H1 (cell line): ENCODE results near the gene MTCL3.

Source experiments
- CTCF ChIA-PET: fragments of 300-600 bp; sonication (Branson Sonifier 250); formaldehyde crosslinking; loops from one replicate; lab custom pipeline; 2021; ENCODE audit not compliant: partially characterized antibody; lab: Charles Lee
- POLR2A ChIA-PET: fragments of 300-600 bp; sonication (Branson Sonifier 250); formaldehyde crosslinking; loops from one replicate; lab custom pipeline; 2021; ENCODE audit warnings: inconsistent platforms; ENCODE audit not compliant: partially characterized antibody; lab: Charles Lee
- DNase-seq, 2 experiments: peaks; one replicate each; pipeline versions ENCODE4 v3.0.0 to v3.0.0-alpha.2; 2010 to 2022; ENCODE audit warnings: low spot score in 2 of 2, low read depth in 1 of 2, mixed read lengths in 1 of 2
- FAIRE-seq: peaks from 2 replicates; lab custom pipeline; 2011; peaks lifted over from hg19 to GRCh38; lab: Jason Lieb, UNC
- H2AFZ ChIP-seq: 2 replicates; pipeline ENCODE4 v1.8.1; 2012; ENCODE audit warnings: low read length, inconsistent platforms
- H2AK5ac ChIP-seq: 2 replicates; pipeline ENCODE4 v1.6.1; 2013; ENCODE audit warnings: low read depth, low read length
- H2BK120ac ChIP-seq: replicated peaks from 2 replicates; pipeline ENCODE3; 2013; ENCODE audit warnings: low read depth, low read length, inconsistent platforms
- H2BK12ac ChIP-seq: 2 replicates; pipeline ENCODE4 v1.6.1; 2013; ENCODE audit warnings: low read depth, low read length
- H2BK15ac ChIP-seq: 2 replicates; pipeline ENCODE4 v1.6.1; 2013; ENCODE audit warnings: low read length
- H2BK20ac ChIP-seq: 2 replicates; pipeline ENCODE4 v1.6.1; 2013; ENCODE audit warnings: low read length
- H2BK5ac ChIP-seq: 2 replicates; pipeline ENCODE4 v1.6.1; 2013; ENCODE audit warnings: low read depth, low read length
- H3K14ac ChIP-seq: 2 replicates; pipeline ENCODE4 v1.6.1; 2013; ENCODE audit warnings: inconsistent platforms; ENCODE audit not compliant: insufficient read length
- H3K18ac ChIP-seq: 2 replicates; pipeline ENCODE4 v1.6.1; 2013; ENCODE audit warnings: low read length; ENCODE audit errors: extremely low read depth
- H3K23ac ChIP-seq: 2 replicates; pipeline ENCODE4 v1.6.1; 2013; ENCODE audit warnings: inconsistent platforms; ENCODE audit not compliant: insufficient read length
- H3K23me2 ChIP-seq: 2 replicates; pipeline ENCODE4 v1.6.1; 2013; ENCODE audit warnings: low read depth, low read length
- H3K27ac ChIP-seq: 2 replicates; pipeline ENCODE4 v1.6.1; 2011; ENCODE audit warnings: low read depth, low read length, inconsistent platforms
- H3K27me3 ChIP-seq, 4 experiments: replicated peaks in 1 of 4; 1 replicate in 1 of 4; 2 replicates in 3 of 4; pipeline versions ENCODE4 v1.6.1 to v1.8.1; 2011 to 2013; ENCODE audit warnings: low read length in 3 of 4, mild to moderate bottlenecking in 3 of 4, inconsistent platforms in 2 of 4, mixed read lengths in 2 of 4, moderate library complexity in 1 of 4; ENCODE audit not compliant: control insufficient read depth in 3 of 4, insufficient read depth in 3 of 4; ENCODE audit errors: extremely low read depth in 1 of 4
- H3K36me3 ChIP-seq, 4 experiments: 2 replicates each; pipeline versions ENCODE4 v1.6.1 to v1.8.1; 2011 to 2013; ENCODE audit warnings: mild to moderate bottlenecking in 4 of 4, low read length in 3 of 4, moderate library complexity in 2 of 4, control low read depth in 1 of 4, inconsistent platforms in 1 of 4; ENCODE audit not compliant: insufficient read depth in 4 of 4, control insufficient read depth in 2 of 4
- H3K4ac ChIP-seq: replicated peaks from 2 replicates; pipeline ENCODE3; 2013; ENCODE audit warnings: low read length, low read depth, mixed read lengths, inconsistent platforms; ENCODE audit not compliant: insufficient read length
- H3K4me1 ChIP-seq, 4 experiments: replicated peaks in 1 of 4; 1 replicate in 1 of 4; 2 replicates in 3 of 4; pipeline versions ENCODE4 v1.6.1 to v1.8.1; 2011 to 2013; ENCODE audit warnings: low read length in 3 of 4, inconsistent platforms in 2 of 4, mixed read lengths in 1 of 4; ENCODE audit not compliant: insufficient read depth in 4 of 4, control insufficient read depth in 3 of 4
- H3K4me2 ChIP-seq, 2 experiments: 2 replicates each; pipeline versions ENCODE4 v1.6.1 to v1.8.1; 2011 to 2013; ENCODE audit warnings: low read depth in 2 of 2, low read length in 2 of 2, control low read depth in 1 of 2, inconsistent platforms in 1 of 2, mild to moderate bottlenecking in 1 of 2; ENCODE audit not compliant: insufficient read depth in 1 of 2
- H3K4me3 ChIP-seq, 4 experiments: fragments of 200-600, 300-600 bp in 1 of 4; sonication (generic), shearing (Covaris generic), sonication (Bioruptor Twin) in 1 of 4; 2 replicates each; pipeline versions ENCODE4 v1.5.1 to v1.8.1; 2011 to 2016; ENCODE audit warnings: low read length in 4 of 4, low read depth in 3 of 4, control low read depth in 2 of 4, inconsistent platforms in 2 of 4, mild to moderate bottlenecking in 2 of 4, mixed read lengths in 1 of 4, moderate library complexity in 1 of 4; ENCODE audit not compliant: insufficient read depth in 2 of 4; ENCODE audit errors: extremely low read depth in 1 of 4
- H3K56ac ChIP-seq: replicated peaks from 2 replicates; pipeline ENCODE3; 2013; ENCODE audit warnings: low read depth, mild to moderate bottlenecking, mixed read lengths, low read length, inconsistent platforms; ENCODE audit not compliant: insufficient read length
- H3K79me1 ChIP-seq: 2 replicates; pipeline ENCODE4 v1.6.1; 2013; ENCODE audit warnings: low read depth, low read length, control low read depth
- H3K79me2 ChIP-seq, 2 experiments: 2 replicates each; pipeline versions ENCODE4 v1.6.1 to v1.8.1; 2012 to 2013; ENCODE audit warnings: low read length in 2 of 2, mild to moderate bottlenecking in 2 of 2, inconsistent platforms in 1 of 2; ENCODE audit not compliant: insufficient read depth in 2 of 2, control insufficient read depth in 1 of 2
- H3K9ac ChIP-seq, 4 experiments: replicated peaks in 1 of 4; 1 replicate in 1 of 4; 2 replicates in 3 of 4; pipeline versions ENCODE4 v1.6.1 to v1.8.1; 2011 to 2013; ENCODE audit warnings: low read depth in 3 of 4, low read length in 3 of 4, control low read depth in 2 of 4, mild to moderate bottlenecking in 2 of 4, moderate library complexity in 2 of 4, inconsistent platforms in 1 of 4; ENCODE audit errors: extremely low read depth in 1 of 4
- H3K9me3 ChIP-seq, 2 experiments: 2 replicates each; pipeline versions ENCODE4 v1.6.1 to v1.8.1; 2012 to 2013; ENCODE audit warnings: mild to moderate bottlenecking in 2 of 2, moderate library complexity in 2 of 2, control low read depth in 1 of 2, inconsistent platforms in 1 of 2, low read depth in 1 of 2, low read length in 1 of 2, mixed read lengths in 1 of 2; ENCODE audit not compliant: insufficient read depth in 2 of 2
- H4K20me1 ChIP-seq, 2 experiments: replicated peaks in 1 of 2; 2 replicates each; pipeline versions ENCODE3 to v1.8.1; 2011 to 2013; ENCODE audit warnings: inconsistent platforms in 2 of 2, low read length in 2 of 2, mild to moderate bottlenecking in 1 of 2; ENCODE audit not compliant: insufficient read depth in 2 of 2, control insufficient read depth in 1 of 2
- H4K5ac ChIP-seq: 2 replicates; pipeline ENCODE4 v1.6.1; 2013; ENCODE audit warnings: low read length, low read depth, mixed read lengths, inconsistent platforms; ENCODE audit not compliant: insufficient read length
- H4K8ac ChIP-seq: 2 replicates; pipeline ENCODE4 v1.8.0; 2013; ENCODE audit warnings: mild to moderate bottlenecking, moderate library complexity, low read length, inconsistent platforms; ENCODE audit not compliant: insufficient read depth; ENCODE audit errors: extremely low read depth
- H4K91ac ChIP-seq: replicated peaks from 2 replicates; pipeline ENCODE3; 2013; ENCODE audit warnings: low read length, mixed read lengths, inconsistent platforms; ENCODE audit not compliant: insufficient read length
- CHD1 ChIP-seq: IDR thresholded peaks from 2 replicates; pipeline ENCODE4 v1.6.1; 2012; ENCODE audit warnings: low read depth, low read length, improper control_type of control experiment
- JUND ChIP-seq: IDR thresholded peaks from 2 replicates; pipeline ENCODE4 v1.6.1; 2011; ENCODE audit warnings: mild to moderate bottlenecking, improper control_type of control experiment, low read length
- NANOG ChIP-seq: IDR thresholded peaks from 2 replicates; pipeline ENCODE4 v1.6.1; 2011; ENCODE audit warnings: low read length, low read depth, mild to moderate bottlenecking, inconsistent platforms; ENCODE audit not compliant: insufficient read depth, poor library complexity, severe bottlenecking
- POLR2AphosphoS5 ChIP-seq: IDR thresholded peaks from 2 replicates; pipeline ENCODE4 v1.6.1; 2011; ENCODE audit warnings: low read depth, low read length
- RFX5 ChIP-seq: IDR thresholded peaks from 2 replicates; pipeline ENCODE4 v1.6.1; 2011; ENCODE audit warnings: low read depth, low read length, improper control_type of control experiment, borderline replicate concordance
- SIRT6 ChIP-seq: IDR thresholded peaks from one replicate; pipeline ENCODE4 v1.7.1; 2012; ENCODE audit warnings: low read length, inconsistent platforms
- TEAD4 ChIP-seq: IDR thresholded peaks from 2 replicates; pipeline ENCODE4 v1.6.1; 2012; ENCODE audit warnings: low read depth, low read length, inconsistent platforms, mixed read lengths
- WGBS, 2 experiments: shearing (Covaris generic) in 1 of 2; methylation state at CpG; one replicate each; pipeline versions ENCODE4 v1.1.6 to v1.1.7; 2013 to 2015; ENCODE audit warnings: low lambda C conversion rate in 2 of 2, mixed read lengths in 2 of 2, inconsistent platforms in 1 of 2, low coverage in 1 of 2, missing lambda C conversion rate in 1 of 2; ENCODE audit not compliant: insufficient replicate concordance in 2 of 2, insufficient coverage in 1 of 2, insufficient read length in 1 of 2; ENCODE audit errors: extremely low coverage in 1 of 2, missing lambda C conversion rate in 1 of 2; 5-methylcytosine and 5-hydroxymethylcytosine counted together
- TF ChIP-seq, protein P1 (sequence below): IDR thresholded peaks from 2 replicates; pipeline ENCODE4 v1.6.1; 2012; ENCODE audit warnings: inconsistent platforms

MTCL3 gene

DNA sequence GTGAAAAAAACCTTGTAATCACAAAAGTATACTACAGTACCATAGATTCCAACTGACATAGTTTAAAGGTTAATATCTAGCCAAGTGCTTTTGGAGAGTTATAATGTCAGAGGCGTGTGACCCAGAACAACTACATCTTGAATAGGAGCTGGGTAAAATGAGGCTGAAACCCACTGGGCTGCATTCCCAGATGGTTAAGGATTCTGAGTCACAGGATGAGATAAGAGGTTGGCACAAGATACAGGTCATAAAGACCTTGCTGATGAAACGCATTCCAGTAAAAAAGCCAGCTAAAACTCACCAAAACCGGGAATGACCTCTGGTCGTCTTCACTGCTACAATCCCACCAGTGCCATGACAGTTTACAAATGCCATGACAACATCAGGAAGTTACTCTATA is 37.5 kb downstream of the MTCL3 start:
- Histone ChIP-seq H3K27me3 (no peaks in the 10 kb centered on the region), H3K36me3 (peaks cover 0 to 16% (median 10%) of the 10 kb centered on the region in 4 experiments; a peak in 6 of 8 replicates), H2BK20ac (no peak overlapping the region), H3K9me3 (no peaks in the 10 kb centered on the region), H2BK12ac (peak overlapping the region; percentile 30; the same call in 1 of the 2 replicates), H3K14ac (no peak overlapping the region), H3K23me2 (no peaks in the 10 kb centered on the region), H4K91ac (no peak overlapping the region), H3K9ac (no peak overlapping the region), H4K20me1 (no peaks in the 10 kb centered on the region), H2AFZ (no peak overlapping the region), H3K4me3 (no peak overlapping the region), H4K5ac (no peak overlapping the region), H2BK15ac (no peak overlapping the region), H4K8ac (no peak overlapping the region), H2BK5ac (0 out of 2 replicates have a peak overlapping the region, but pooled peaks have one; percentile 28), H3K4me1 (peaks cover 0 to 26% (median 15%) of the 10 kb centered on the region in 4 experiments), H3K4me2 (no peak overlapping the region), H3K79me1 (no peaks in the 10 kb centered on the region), H2BK120ac (no peak overlapping the region), H3K4ac (no peak overlapping the region), H3K27ac (no peak overlapping the region; the same call in 1 of the 2 replicates), H3K56ac (no peak overlapping the region), H3K23ac (no peak overlapping the region), H3K79me2 (no peaks in the 10 kb centered on the region), H2AK5ac (no peak overlapping the region), H3K18ac (no peak overlapping the region; the same call in 1 of the 2 replicates)
- WGBS, 2 experiments, result 92% methylated on average over 4 of the region's 4 CpGs; no CpG with 5 or more reads in 1 of the 2 experiments
- DNase-seq (no peak), FAIRE-seq (no peak)
- POLR2A ChIA-PET, result interaction anchor here (0.9 to 3.4 kb wide), 6 partner anchors 11 to 38 kb away, joined by 3 to 15 read pairs (median 4); partner anchors contain the start of gene MTCL3
- CTCF ChIA-PET, result interaction anchor here (1.3 to 9.1 kb wide), 2 partner anchors 12 to 36 kb away, joined by 3 to 65 read pairs; partner anchors contain the start of gene MTCL3
- TF ChIP-seq JUND (no peak), CHD1 (no peak), SIRT6 (no peak), TEAD4 (no peak), NANOG (no peak), RFX5 (no peak), POLR2AphosphoS5 (no peak)
- TF ChIP-seq, protein P1, sequence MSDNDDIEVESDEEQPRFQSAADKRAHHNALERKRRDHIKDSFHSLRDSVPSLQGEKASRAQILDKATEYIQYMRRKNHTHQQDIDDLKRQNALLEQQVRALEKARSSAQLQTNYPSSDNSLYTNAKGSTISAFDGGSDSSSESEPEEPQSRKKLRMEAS, result no peak
